HCT116 (cell line): ENCODE results near the gene GREB1L. TPM values are rescaled to one million over a fixed set of nuclear protein-coding genes. Genes with fewer than 3 reads are reported as not detected.

Experiments used
- ATAC-seq: fragments of 200-7000 bp; cut with Tn5 transposase; 2 replicates; pipeline ENCODE4 v1.9.1; 2020; ENCODE audit warnings: mild to moderate bottlenecking, moderate library complexity
- BruUV-seq: library from RNA; stranded (reverse); fragments of 400-500 nt; replicated peaks from 2 replicates; lab custom pipeline; 2021; lab: Mats Ljungman, UMichigan
- CTCF ChIA-PET: fragments of 300-600 bp; sonication (Branson Sonifier 250); formaldehyde crosslinking; loops from one replicate; lab custom pipeline; 2021; ENCODE audit warnings: antibody characterized with exemption; lab: Charles Lee
- POLR2A ChIA-PET: fragments of 300-600, 350-600 bp; sonication (Branson Sonifier 250); formaldehyde crosslinking; loops from one replicate; lab custom pipeline; 2021; ENCODE audit warnings: antibody characterized with exemption; lab: Charles Lee
- RAD21 ChIA-PET, 2 experiments: fragments of 300-600 bp; sonication (Branson Sonifier 250); formaldehyde crosslinking; loops; one replicate each; lab custom pipeline; 2023; ENCODE audit warnings: low total read pairs in 2 of 2; ENCODE audit not compliant: uncharacterized antibody in 2 of 2, unreplicated experiment in 2 of 2, low non-redundant PET in 1 of 2; lab: Charles Lee
- DNase-seq: peaks from one replicate; pipeline ENCODE4 v3.0.0-alpha.2; 2010; ENCODE audit warnings: low read depth, low spot score
- H2AFZ ChIP-seq: fragments of 200-600 bp; shearing (Covaris generic), sonication (generic); 2 replicates; pipeline ENCODE4 v1.6.1; 2017; ENCODE audit warnings: low read depth, mixed run types, mixed read lengths, antibody characterized with exemption, low read length; ENCODE audit not compliant: poor library complexity, severe bottlenecking
- H3K27ac ChIP-seq: 2 replicates; pipeline ENCODE4 v1.5.1; 2012; ENCODE audit warnings: low read depth, low read length
- H3K27me3 ChIP-seq: fragments of 200-600 bp; sonication (generic); 2 replicates; pipeline ENCODE4 v1.6.1; 2016; ENCODE audit warnings: mixed run types, low read length, mixed read lengths; ENCODE audit not compliant: insufficient read depth
- H3K36me3 ChIP-seq, 2 experiments: fragments of 200-500 bp in 1 of 2; fragments of 200-600 bp in 1 of 2; sonication (Bioruptor generic) in 1 of 2; sonication (generic) in 1 of 2; 2 replicates each; pipeline versions ENCODE4 v1.5.1 to v1.6.1; 2014 to 2016; ENCODE audit warnings: low read length in 2 of 2, inconsistent platforms in 1 of 2, mixed read lengths in 1 of 2, mixed run types in 1 of 2; ENCODE audit not compliant: insufficient read depth in 2 of 2, control insufficient read depth in 1 of 2
- H3K4me1 ChIP-seq, 2 experiments: fragments of 200-600 bp in 1 of 2; sonication (generic) in 1 of 2; 2 replicates each; pipeline versions ENCODE4 v1.5.1 to v1.6.1; 2012 to 2017; ENCODE audit warnings: low read length in 2 of 2, inconsistent platforms in 1 of 2, mild to moderate bottlenecking in 1 of 2, mixed read lengths in 1 of 2, mixed run types in 1 of 2, moderate library complexity in 1 of 2; ENCODE audit not compliant: insufficient read depth in 2 of 2, control insufficient read depth in 1 of 2
- H3K4me2 ChIP-seq: fragments of 200-600 bp; sonication (generic); 2 replicates; pipeline ENCODE4 v1.6.1; 2017; ENCODE audit warnings: mixed run types, low read length, mixed read lengths
- H3K4me3 ChIP-seq, 2 experiments: fragments of 200-600 bp in 1 of 2; sonication (generic) in 1 of 2; replicated peaks in 1 of 2; 2 replicates each; pipeline ENCODE4 v1.5.1; 2011 to 2016; ENCODE audit warnings: low read length in 2 of 2, control low read depth in 1 of 2, low read depth in 1 of 2, mild to moderate bottlenecking in 1 of 2, mixed read lengths in 1 of 2, mixed run types in 1 of 2
- H3K79me2 ChIP-seq: fragments of 200-600 bp; sonication (generic); 2 replicates; pipeline ENCODE4 v1.6.1; 2017; ENCODE audit warnings: mild to moderate bottlenecking, mixed run types, low read length, moderate library complexity, mixed read lengths; ENCODE audit not compliant: insufficient read depth
- H3K9ac ChIP-seq: fragments of 200-600 bp; sonication (generic); 2 replicates; pipeline ENCODE4 v1.6.1; 2016; ENCODE audit warnings: low read length, mixed read lengths
- H3K9me2 ChIP-seq: fragments of 200-600 bp; sonication (generic), shearing (Covaris generic); 2 replicates; pipeline ENCODE4 v1.6.1; 2017; ENCODE audit warnings: mixed run types, mild to moderate bottlenecking, moderate library complexity; ENCODE audit not compliant: insufficient read depth
- H3K9me3 ChIP-seq, 2 experiments: fragments of 200-500 bp in 1 of 2; fragments of 200-600 bp in 1 of 2; sonication (Bioruptor generic) in 1 of 2; sonication (generic) in 1 of 2; 2 replicates each; pipeline ENCODE4 v1.6.1; 2014 to 2017; ENCODE audit warnings: low read length in 2 of 2, mixed read lengths in 2 of 2, inconsistent platforms in 1 of 2, low read depth in 1 of 2, mild to moderate bottlenecking in 1 of 2, mixed run types in 1 of 2, moderate library complexity in 1 of 2; ENCODE audit not compliant: control insufficient read depth in 1 of 2, insufficient read depth in 1 of 2
- H4K20me1 ChIP-seq: fragments of 200-600 bp; sonication (generic), shearing (Covaris generic); 2 replicates; pipeline ENCODE4 v1.6.1; 2017; ENCODE audit warnings: mixed run types, mild to moderate bottlenecking, moderate library complexity; ENCODE audit not compliant: insufficient read depth
- ATF3 ChIP-seq: IDR thresholded peaks from 2 replicates; pipeline ENCODE4 v1.6.1; 2012
- CEBPB ChIP-seq: IDR thresholded peaks from 2 replicates; pipeline ENCODE4 v1.6.1; 2012; ENCODE audit warnings: low read depth
- EGR1 ChIP-seq: IDR thresholded peaks from 2 replicates; pipeline ENCODE4 v1.6.1; 2012; ENCODE audit warnings: low read depth
- ELF1 ChIP-seq: IDR thresholded peaks from 2 replicates; pipeline ENCODE4 v1.6.1; 2012; ENCODE audit warnings: low read depth, borderline replicate concordance
- EZH2 ChIP-seq: fragments of 200-600 bp; sonication (generic); IDR thresholded peaks from 2 replicates; pipeline ENCODE4 v1.6.1; 2017; ENCODE audit warnings: antibody characterized with exemption, mixed run types
- FOSL1 ChIP-seq: IDR thresholded peaks from 2 replicates; pipeline ENCODE4 v1.6.1; 2012; ENCODE audit warnings: low read depth
- JUND ChIP-seq: IDR thresholded peaks from 2 replicates; pipeline ENCODE4 v1.6.1; 2012
- POLR2A ChIP-seq: IDR thresholded peaks from 2 replicates; pipeline ENCODE4 v1.7.0; 2011; ENCODE audit warnings: borderline replicate concordance; ENCODE audit not compliant: insufficient read depth, insufficient read length; ENCODE audit errors: extremely low read depth
- POLR2AphosphoS5 ChIP-seq: IDR thresholded peaks from 2 replicates; pipeline ENCODE4 v1.6.1; 2011; ENCODE audit warnings: mild to moderate bottlenecking, low read depth, low read length, moderate library complexity
- RAD21 ChIP-seq: IDR thresholded peaks from 2 replicates; pipeline ENCODE4 v1.6.1; 2012; ENCODE audit warnings: low read depth, mild to moderate bottlenecking
- SIN3A ChIP-seq: IDR thresholded peaks from 2 replicates; pipeline ENCODE4 v1.6.1; 2012; ENCODE audit warnings: low read depth
- SRF ChIP-seq: IDR thresholded peaks from 2 replicates; pipeline ENCODE4 v1.6.1; 2012; ENCODE audit warnings: low read depth
- TCF7L2 ChIP-seq: IDR thresholded peaks from 2 replicates; pipeline ENCODE4 v1.7.0; 2011; ENCODE audit warnings: borderline replicate concordance, inconsistent platforms; ENCODE audit not compliant: insufficient read depth, insufficient read length; ENCODE audit errors: extremely low read depth
- YY1 ChIP-seq: IDR thresholded peaks from 2 replicates; pipeline ENCODE4 v1.6.1; 2011; ENCODE audit warnings: low read length, low read depth, moderate library complexity, mild to moderate bottlenecking; ENCODE audit not compliant: insufficient replicate concordance; ENCODE audit errors: extremely low read depth
- ZFX ChIP-seq: fragments of 450-650 bp; IDR thresholded peaks from 2 replicates; pipeline ENCODE4 v1.6.1; 2017
- intact Hi-C: fragments of 100-400 bp; cut with micrococcal nuclease; formaldehyde crosslinking; loops from 2 replicates; pipeline ENCODE4 v1.10.0; 2022
- total RNA-seq: library from RNA; stranded (reverse); gene quantifications from one replicate; pipeline ENCODE4 v1.2.1, GENCODE V29; 2021; ENCODE audit not compliant: unreplicated experiment
- TF ChIP-seq, protein P1 (sequence below): IDR thresholded peaks from 2 replicates; pipeline ENCODE4 v1.6.1; 2012
- TF ChIP-seq, protein P2 (sequence below): IDR thresholded peaks from 2 replicates; pipeline ENCODE4 v1.6.1; 2011; ENCODE audit warnings: mild to moderate bottlenecking, low read length, moderate library complexity; ENCODE audit not compliant: insufficient replicate concordance; ENCODE audit errors: extremely low read depth

The GREB1L gene
- total RNA-seq, 1 experiment from 2014 or later: 12.2 TPM

GRCh38 chr18:21457179-21457535 is 215.1 kb downstream of the GREB1L start (continued):
- TF ChIP-seq YY1 (no peak), JUND (no peak), CEBPB (no peak), SRF (no peak), ELF1 (no peak), ATF3 (no peak), RAD21 (no peak), POLR2A (no peak), EZH2 (no peak), FOSL1 (no peak)
- TF ChIP-seq, protein P1, sequence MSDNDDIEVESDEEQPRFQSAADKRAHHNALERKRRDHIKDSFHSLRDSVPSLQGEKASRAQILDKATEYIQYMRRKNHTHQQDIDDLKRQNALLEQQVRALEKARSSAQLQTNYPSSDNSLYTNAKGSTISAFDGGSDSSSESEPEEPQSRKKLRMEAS: no peak

- Histone ChIP-seq H3K36me3 (no peaks in the 10 kb centered on the region), H3K9ac (no peak overlapping the region), H3K27ac (no peak overlapping the region), H3K79me2 (no peaks in the 10 kb centered on the region), H4K20me1 (no peaks in the 10 kb centered on the region), H3K9me2 (no peaks in the 10 kb centered on the region), H3K4me3 (no peak overlapping the region), H2AFZ (no peak overlapping the region), H3K27me3 (no peaks in the 10 kb centered on the region), H3K4me2 (no peak overlapping the region), H3K9me3 (no peaks in the 10 kb centered on the region), H3K4me1 (peaks cover 0 to 4% of the 10 kb centered on the region in 2 experiments; a peak in 1 of 4 replicates)
- BruUV-seq: no TSS peak
- no peak for TF ChIP-seq EGR1
- no peak for TF ChIP-seq ELF1
- TF ChIP-seq TCF7L2: no peak
- no peak for TF ChIP-seq SIN3A
- TF ChIP-seq SRF: no peak
- TF ChIP-seq ATF3: no peak
- TF ChIP-seq ZFX: no peak
- TF ChIP-seq, protein P2, sequence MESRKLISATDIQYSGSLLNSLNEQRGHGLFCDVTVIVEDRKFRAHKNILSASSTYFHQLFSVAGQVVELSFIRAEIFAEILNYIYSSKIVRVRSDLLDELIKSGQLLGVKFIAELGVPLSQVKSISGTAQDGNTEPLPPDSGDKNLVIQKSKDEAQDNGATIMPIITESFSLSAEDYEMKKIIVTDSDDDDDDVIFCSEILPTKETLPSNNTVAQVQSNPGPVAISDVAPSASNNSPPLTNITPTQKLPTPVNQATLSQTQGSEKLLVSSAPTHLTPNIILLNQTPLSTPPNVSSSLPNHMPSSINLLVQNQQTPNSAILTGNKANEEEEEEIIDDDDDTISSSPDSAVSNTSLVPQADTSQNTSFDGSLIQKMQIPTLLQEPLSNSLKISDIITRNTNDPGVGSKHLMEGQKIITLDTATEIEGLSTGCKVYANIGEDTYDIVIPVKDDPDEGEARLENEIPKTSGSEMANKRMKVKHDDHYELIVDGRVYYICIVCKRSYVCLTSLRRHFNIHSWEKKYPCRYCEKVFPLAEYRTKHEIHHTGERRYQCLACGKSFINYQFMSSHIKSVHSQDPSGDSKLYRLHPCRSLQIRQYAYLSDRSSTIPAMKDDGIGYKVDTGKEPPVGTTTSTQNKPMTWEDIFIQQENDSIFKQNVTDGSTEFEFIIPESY: no peak
- TF ChIP-seq POLR2AphosphoS5: no peak
- TF ChIP-seq FOSL1: no peak
- TF ChIP-seq RAD21: no peak
- no peak for TF ChIP-seq EZH2
- intact Hi-C loops: no loop called here
- POLR2A ChIA-PET: no interaction called here
- no peak for DNase-seq
- CTCF ChIA-PET: no interaction called here
- no peak for ATAC-seq
- RAD21 ChIA-PET: no interaction called here
Measured at GRCh38 chr18:21458310-21458709, 216.3 kb downstream of the GREB1L start.
